Activated naive CD4-positive, alpha-beta T cell treated with anti-CD3 and anti-CD28 coated beads, Interleukin-2, amount 50 U/mL, for 72 hours (primary cell): ENCODE results near the gene SLC1A2. TPM values are rescaled to one million over a fixed set of nuclear protein-coding genes. Genes with fewer than 3 reads are reported as not detected.

Experiments
- ATAC-seq, 2 donors: fragments of 150-1000 bp; cut with Tn5 transposase; 2 replicates each; pipeline ENCODE4 v1.10.0; 2021; ENCODE audit warnings: mild to moderate bottlenecking in 2 of 2, moderate library complexity in 2 of 2
- DNase-seq, 2 donors: peaks; one replicate each; pipeline ENCODE4 v3.0.0; 2021 to 2022; ENCODE audit warnings: low spot score in 2 of 2
- H3K27ac Mint-ChIP-seq, 2 donors: one replicate each; pipeline ENCODE4 v1.8.0; 2022; ENCODE audit warnings: mild to moderate bottlenecking in 2 of 2, mixed read lengths in 2 of 2
- H3K36me3 Mint-ChIP-seq, 2 donors: one replicate each; pipeline ENCODE4 v1.8.0; 2022; ENCODE audit warnings: mixed read lengths in 2 of 2
- H3K9me3 Mint-ChIP-seq, 2 donors: one replicate each; pipeline ENCODE4 v1.8.0; 2022; ENCODE audit warnings: mixed read lengths in 2 of 2
- total RNA-seq, 2 donors: library from RNA; stranded (reverse); gene quantifications; one replicate each; pipeline ENCODE4 v1.2.3, GENCODE V29; 2022

Gene SLC1A2
- total RNA-seq, 2 donors from 2014 or later = 0.14 TPM; not detected in 1

DNA sequence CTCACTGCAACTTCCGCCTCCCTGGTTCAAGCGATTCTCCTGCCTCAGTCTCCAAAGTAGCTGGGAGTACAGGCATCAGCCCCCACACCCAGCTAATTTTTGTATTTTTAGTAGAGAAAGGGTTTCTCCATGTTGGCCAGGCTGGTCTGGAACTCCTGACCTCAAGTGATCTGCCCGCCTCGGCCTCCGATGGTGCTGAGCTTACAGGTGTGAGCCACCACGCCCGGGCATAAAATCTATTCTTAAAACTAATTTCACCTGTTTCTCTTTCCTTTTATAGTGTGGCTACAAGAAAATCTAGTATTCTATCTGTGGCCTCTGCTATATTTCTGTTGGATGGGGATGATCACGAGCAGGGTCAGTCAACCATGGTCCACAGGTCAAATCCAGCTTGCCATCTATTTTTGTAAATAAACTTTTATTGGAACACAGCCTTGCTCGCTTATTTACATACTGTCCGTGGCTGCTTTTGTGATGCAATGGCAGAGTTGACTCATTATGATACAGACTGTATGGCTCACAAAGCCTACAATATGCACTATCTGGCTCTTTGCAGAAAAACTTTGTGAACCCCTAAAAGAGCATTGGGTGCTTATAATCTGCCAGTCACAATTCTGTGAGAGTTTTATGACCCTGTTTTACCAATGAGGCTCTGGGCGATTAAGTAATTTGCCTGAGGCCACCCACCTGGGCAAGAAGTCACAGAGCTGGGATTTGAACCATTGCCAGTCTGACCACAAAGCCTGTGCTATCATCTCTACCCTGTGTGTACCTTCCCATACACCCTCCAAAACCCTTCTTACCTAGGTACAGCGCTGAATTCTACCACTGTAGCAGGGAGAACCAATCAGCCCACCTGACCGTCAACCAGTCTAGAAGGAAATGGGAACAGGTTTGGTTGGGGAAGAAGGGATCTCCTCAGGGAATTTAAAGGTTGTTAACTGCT is 28.3 kb downstream of the SLC1A2 start:
- peak in 1 of 2 donors; percentile 56 for DNase-seq
- Mint-ChIP-seq H3K27ac (peak overlapping the region; percentile 30 to 79), H3K36me3 (peaks cover 0 to 5% of the 10 kb centered on the region in 2 donors)

DNA sequence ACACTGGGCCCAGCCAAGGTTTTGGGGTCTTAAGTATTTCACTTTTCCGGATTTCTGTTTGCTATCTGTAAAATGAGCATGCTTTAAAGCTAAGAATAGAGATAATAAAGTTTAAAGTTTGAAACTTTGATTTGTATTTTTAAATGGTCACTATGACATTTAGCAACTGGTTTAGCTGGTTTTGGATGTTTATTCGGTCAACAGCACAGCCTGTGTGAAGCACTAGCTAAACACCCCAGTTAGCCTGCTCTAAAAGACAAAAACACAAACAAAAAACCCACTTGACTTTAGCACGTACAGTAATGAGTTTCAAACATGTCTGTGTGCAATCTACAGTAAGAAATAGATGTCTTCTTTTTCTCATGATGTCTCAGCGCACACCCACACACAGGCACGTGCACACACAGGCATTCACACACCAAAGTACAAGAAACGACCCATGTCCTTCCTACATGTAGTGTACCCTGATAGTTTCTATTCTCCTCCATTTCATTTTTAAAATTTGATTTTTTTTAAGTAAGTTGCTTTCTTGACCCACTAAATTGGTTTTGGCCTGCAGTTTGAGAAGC is 29.4 kb downstream of the SLC1A2 start:
- peak; percentile 34 to 59 for ATAC-seq
- H3K27ac Mint-ChIP-seq = peak overlapping the region in 1 of 2 donors; percentile 72
- H3K9me3 Mint-ChIP-seq = peaks cover 0 to 4% of the 10 kb centered on the region in 2 donors

More for the DNA sequence above, 28.3 kb downstream of the SLC1A2 start:
- ATAC-seq = peak; percentile 86 to 91
- H3K9me3 Mint-ChIP-seq = peaks cover 0 to 4% of the 10 kb centered on the region in 2 donors

DNA sequence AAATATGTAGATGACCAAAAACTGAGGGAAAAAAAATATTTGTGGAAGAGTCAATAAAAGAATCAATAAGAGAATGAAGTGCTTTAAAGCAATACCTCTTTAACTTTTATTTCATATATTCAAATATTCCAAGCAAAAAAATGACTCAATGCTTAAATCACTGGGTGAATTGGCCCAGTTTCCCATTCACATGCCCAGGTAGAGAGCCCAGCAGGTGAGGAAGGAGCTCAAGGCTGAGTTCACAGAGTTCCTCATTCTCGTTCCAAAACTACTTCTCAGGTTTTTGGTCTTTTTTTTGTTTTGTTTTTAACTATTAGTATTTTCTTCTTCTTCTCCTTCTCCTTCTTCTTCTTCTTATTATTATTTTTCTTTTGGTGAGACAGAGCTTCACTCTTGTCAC is 30.2 kb downstream of the SLC1A2 start:
- no peak overlapping the region for H3K27ac Mint-ChIP-seq
- H3K9me3 Mint-ChIP-seq = peaks cover 0 to 4% of the 10 kb centered on the region in 2 donors
- DNase-seq = no peak
- no peak for ATAC-seq
- peaks cover 0 to 10% of the 10 kb centered on the region in 2 donors for H3K36me3 Mint-ChIP-seq

More for the DNA sequence above, 29.4 kb downstream of the SLC1A2 start:
- peak in 1 of 2 donors; percentile 13 for DNase-seq
- peaks cover 0 to 6% of the 10 kb centered on the region in 2 donors for H3K36me3 Mint-ChIP-seq

DNA sequence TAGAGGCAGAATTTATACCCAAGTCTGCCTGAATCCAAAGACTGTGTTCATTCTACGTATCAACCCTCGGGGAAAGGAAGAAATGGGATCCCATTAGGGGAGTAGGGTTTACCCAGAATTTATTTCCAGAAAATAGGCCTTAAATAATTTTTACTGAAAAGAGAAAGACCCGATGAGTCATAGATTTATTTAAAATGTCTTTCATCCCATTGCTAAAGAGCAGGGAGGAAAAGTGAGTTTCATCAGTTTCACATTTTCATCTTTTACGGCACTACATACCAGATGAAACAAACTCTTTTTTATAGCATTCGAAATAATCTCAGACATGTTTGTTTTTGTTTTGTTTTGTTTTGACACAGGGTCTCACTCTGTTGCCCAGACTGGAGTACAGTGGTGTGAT is 31.3 kb downstream of the SLC1A2 start:
- peaks cover 0 to 10% of the 10 kb centered on the region in 2 donors for H3K36me3 Mint-ChIP-seq
- no peak for DNase-seq
- no peak for ATAC-seq
- no peak overlapping the region for H3K27ac Mint-ChIP-seq
- H3K9me3 Mint-ChIP-seq = peaks cover 0 to 8% of the 10 kb centered on the region in 2 donors

DNA sequence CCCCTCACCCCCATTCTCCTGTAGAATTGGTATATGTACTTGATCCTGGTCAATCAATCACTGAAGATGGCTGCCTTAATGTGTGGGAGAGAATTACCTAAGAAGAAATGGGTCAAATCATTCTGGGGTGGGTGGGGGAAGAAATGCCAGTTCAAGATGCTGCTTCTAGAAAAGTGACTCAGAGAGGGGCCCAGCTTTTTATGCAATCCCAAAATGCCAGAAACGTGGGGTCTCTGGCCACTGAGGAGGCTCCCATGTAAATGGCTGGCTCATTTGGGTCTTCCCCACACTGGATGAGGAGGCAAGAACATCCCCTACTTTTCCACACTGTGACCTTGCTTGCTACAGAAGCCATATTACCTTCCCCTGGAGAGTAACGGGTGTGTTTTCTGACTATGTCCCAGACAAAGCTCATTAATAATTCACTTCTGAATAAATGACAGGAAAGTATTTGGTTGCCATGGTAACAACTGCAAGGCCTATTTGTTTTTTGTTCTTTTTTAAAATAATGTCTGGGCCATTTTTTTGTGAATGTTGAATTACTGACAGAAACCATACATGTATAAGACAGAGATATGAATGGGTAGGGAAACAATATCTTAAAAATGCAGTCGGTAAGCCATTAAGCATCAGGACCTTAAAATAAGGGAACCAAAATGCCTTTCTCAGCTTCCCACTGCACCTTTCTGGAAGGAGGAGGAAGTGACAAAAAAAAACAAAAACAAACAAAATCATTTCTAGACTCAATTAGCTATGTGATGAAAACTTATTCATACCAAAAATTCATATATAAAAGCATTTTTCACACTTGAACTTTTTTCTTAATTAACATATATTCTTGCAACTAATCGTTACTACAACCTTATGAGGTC is 32.0 kb downstream of the SLC1A2 start:
- DNase-seq (no peak), ATAC-seq (peak in 1 of 2 donors; percentile 24)
- H3K9me3 Mint-ChIP-seq = peaks cover 0 to 8% of the 10 kb centered on the region in 2 donors
- peaks cover 0 to 10% of the 10 kb centered on the region in 2 donors for H3K36me3 Mint-ChIP-seq
- H3K27ac Mint-ChIP-seq = no peak overlapping the region

DNA sequence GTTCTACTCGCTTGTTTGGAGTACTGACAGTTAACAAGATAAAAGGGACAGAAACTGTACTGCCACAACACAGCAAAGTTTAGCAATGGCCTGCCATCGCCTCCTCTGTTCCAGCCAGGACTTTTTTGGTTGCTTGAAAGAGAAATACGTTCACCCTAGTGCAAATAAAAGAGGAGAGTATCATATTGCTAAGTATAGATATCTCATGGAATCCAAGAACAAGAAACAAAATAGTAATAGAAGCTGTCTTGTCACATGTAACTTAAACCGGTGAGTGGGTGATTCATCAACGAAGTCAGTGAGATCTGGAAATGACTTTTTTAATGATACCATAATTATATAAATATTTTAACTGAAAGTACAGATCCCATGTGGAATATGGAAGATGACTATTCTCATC is 35.4 kb downstream of the SLC1A2 start:
- Mint-ChIP-seq H3K9me3 (peaks cover 0 to 8% of the 10 kb centered on the region in 2 donors), H3K27ac (no peak overlapping the region), H3K36me3 (peaks cover 0 to 10% of the 10 kb centered on the region in 2 donors)
- DNase-seq = no peak
- no peak for ATAC-seq

DNA sequence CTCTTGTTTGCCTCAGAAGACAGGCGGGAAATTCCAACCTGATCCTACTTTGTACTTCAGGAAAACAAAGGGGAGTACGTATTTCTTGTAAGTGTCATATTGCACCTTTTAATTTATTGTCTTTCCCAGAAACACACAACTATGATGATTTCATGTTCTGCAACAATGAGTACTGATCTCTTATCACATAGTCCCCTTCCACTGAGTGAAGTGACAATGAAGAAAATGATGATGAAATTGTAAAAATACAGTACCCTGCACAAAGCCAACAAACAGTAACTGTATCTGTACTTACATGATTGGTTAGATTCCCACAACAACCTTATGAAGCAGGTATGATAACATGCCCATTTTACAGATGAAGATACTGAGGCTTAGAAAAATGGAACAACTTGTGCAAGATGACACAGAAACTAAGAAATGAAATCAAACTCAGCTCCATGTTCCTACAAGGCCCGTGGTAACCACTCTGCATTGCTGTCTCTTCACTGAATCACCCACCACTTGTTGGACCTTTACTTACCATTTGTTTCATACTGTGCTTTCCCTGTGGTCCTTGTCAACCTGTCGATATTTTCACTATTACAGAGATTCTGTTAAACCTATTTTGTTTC is 37.5 kb downstream of the SLC1A2 start:
- DNase-seq (no peak), ATAC-seq (peak in 1 of 2 donors; percentile 49)
- Mint-ChIP-seq H3K9me3 (peaks cover 0 to 8% of the 10 kb centered on the region in 2 donors), H3K27ac (no peak overlapping the region), H3K36me3 (peaks cover 0 to 10% of the 10 kb centered on the region in 2 donors)

DNA sequence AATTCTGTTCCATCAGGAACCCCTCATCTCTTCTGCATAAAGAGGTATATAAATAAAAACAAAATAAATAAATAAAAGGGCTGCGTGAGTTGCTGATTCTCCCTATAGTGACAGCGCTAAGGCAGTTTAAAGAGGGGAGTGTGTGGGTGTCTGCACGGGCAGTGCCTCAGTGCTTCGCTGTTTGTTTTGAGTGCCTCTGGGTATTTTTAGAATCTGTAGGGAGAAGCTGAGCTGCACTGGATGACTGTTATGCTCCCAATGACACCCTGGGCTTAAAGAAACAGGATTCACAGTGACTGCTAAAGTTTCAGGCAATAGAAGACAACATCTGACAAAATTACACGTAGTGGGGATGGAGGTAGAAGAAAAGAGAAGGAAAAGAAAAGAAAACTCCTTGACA is 38.8 kb downstream of the SLC1A2 start:
- Mint-ChIP-seq H3K36me3 (peaks cover 0 to 4% of the 10 kb centered on the region in 2 donors), H3K9me3 (peaks cover 0 to 4% of the 10 kb centered on the region in 2 donors), H3K27ac (no peak overlapping the region)
- DNase-seq (no peak), ATAC-seq (no peak)

DNA sequence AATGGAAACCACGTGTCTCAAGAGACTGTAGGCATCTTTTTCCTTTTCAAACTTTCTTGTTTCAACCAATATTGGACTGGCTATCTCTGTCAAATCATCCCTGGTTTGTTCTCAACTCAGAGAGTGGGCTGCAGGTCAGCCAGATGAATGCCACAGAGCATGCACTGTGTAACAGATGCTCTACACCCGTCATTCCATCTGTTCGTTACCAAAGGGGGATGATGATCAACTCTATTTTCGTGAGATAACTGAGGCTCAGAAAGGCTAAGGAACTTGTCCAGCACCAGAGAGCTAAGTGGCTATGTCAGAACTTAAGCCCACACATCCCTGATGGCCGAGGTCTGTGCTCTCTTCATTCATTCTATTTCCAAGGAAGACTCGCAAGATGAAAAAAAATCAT is 42.1 kb downstream of the SLC1A2 start:
- Mint-ChIP-seq H3K36me3 (no peaks in the 10 kb centered on the region), H3K27ac (no peak overlapping the region), H3K9me3 (no peaks in the 10 kb centered on the region)
- ATAC-seq (no peak), DNase-seq (no peak)

DNA sequence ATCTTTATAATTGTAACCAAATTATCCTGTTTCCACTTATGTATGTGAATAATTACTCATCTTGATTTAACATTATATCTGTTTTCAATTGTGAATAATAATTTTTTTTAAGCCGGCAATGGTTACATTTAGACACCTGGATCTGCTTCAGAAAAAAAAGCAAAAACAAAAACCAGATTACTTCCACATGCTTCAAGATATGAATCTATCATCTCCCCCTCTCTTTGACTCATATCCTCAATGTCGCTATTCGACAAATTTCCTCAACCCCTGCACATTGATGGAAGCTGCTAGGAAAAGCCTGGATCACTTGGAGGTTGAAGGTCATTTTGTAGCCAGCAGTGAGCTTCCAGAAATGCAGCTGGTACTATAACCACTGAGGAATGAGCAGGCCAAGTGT is 42.7 kb downstream of the SLC1A2 start:
- ATAC-seq (no peak), DNase-seq (no peak)
- no peaks in the 10 kb centered on the region for H3K36me3 Mint-ChIP-seq
- no peaks in the 10 kb centered on the region for H3K9me3 Mint-ChIP-seq
- H3K27ac Mint-ChIP-seq = no peak overlapping the region

DNA sequence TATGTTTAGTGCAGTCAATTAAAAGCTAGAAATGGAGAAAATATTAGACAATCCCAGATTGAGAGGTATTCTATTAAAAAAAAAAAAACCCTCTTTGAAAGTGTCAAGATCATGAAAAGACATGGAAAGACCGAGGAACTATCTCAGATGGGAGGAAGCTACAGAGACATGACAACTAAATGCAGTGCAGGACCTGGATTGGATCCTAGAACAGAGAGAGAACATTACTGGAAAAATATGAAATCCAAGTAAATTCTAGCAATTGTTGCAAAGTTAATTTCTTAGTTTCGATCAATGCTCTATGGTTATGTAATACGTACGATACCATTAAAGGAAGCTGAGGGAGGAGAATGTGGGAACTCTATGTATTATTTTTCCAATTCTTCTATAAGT is 43.2 kb downstream of the SLC1A2 start:
- no peak overlapping the region for H3K27ac Mint-ChIP-seq
- no peak for DNase-seq
- no peaks in the 10 kb centered on the region for H3K9me3 Mint-ChIP-seq
- no peaks in the 10 kb centered on the region for H3K36me3 Mint-ChIP-seq
- ATAC-seq = no peak

DNA sequence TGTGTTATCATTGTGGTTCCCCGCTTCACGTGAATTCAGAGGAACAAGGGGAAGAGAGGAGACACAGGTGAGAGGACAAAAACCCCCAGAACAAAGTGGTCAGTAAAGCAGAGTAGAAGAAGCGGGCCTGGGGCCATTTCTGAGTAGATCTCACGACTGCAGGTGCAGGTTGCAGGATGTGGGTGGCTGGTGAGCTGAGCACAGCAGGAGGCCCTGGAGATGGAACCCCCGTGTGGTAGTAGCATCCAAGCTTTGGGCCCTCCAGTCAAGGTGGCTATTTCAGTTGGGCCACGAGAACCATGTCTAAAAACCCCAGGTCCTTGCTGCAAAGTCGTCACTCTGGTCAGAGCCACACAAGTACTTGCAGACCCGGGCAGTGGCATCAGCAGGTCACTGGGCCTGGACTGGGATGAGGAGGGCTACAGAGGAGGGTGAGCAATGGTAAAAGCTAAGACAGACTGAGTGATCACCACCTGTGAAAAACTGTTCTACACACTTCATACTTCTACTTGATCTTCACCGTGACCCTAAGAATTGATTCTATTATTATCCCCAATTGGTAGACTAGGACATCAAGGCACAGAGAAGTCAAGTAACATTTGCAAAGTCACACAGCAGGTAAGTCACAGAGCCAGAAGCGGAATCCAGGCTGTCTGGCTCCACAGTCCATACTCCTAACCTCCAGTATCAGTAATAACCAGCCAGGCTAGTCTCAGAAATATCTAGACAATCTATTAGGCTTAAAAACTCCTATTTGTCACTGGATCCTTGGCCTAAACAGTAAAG is 43.8 kb downstream of the SLC1A2 start:
- no peak for ATAC-seq
- H3K27ac Mint-ChIP-seq = no peak overlapping the region

DNA sequence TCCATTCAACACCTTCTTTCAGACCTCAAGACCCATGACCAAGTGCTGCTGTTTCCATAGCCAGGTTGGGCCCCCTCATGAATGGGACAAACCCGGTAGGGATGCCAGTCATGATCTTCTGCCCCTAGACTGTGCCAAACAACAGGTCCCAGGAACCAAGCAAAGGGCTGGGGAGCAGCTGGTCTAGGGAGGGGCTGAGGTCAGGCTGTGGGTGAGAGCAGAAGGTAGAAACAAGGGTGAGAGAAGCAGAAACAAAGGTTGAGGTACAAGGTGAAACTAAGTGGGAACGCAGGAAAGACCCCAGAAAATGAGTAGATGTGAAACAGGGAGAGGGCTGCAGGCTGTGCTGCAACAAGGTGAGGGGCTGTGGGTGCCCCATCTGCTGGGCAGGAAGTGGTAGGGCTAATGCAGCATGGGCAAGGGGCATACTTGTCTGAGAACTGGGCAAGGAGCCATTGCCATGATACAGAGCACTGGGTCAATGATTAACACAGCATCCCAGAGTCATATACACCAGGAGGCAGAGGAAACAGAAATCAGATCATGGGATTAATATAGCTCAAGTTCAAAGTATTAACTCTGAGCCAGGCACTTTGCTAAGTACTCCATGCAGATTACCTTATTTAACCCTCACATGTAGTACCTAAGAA is 45.9 kb downstream of the SLC1A2 start:
- Mint-ChIP-seq H3K27ac (no peak overlapping the region), H3K36me3 (no peaks in the 10 kb centered on the region), H3K9me3 (no peaks in the 10 kb centered on the region)
- ATAC-seq (no peak), DNase-seq (no peak)

More for the DNA sequence above, 43.8 kb downstream of the SLC1A2 start:
- no peak for DNase-seq
- Mint-ChIP-seq H3K9me3 (no peaks in the 10 kb centered on the region), H3K36me3 (no peaks in the 10 kb centered on the region)

DNA sequence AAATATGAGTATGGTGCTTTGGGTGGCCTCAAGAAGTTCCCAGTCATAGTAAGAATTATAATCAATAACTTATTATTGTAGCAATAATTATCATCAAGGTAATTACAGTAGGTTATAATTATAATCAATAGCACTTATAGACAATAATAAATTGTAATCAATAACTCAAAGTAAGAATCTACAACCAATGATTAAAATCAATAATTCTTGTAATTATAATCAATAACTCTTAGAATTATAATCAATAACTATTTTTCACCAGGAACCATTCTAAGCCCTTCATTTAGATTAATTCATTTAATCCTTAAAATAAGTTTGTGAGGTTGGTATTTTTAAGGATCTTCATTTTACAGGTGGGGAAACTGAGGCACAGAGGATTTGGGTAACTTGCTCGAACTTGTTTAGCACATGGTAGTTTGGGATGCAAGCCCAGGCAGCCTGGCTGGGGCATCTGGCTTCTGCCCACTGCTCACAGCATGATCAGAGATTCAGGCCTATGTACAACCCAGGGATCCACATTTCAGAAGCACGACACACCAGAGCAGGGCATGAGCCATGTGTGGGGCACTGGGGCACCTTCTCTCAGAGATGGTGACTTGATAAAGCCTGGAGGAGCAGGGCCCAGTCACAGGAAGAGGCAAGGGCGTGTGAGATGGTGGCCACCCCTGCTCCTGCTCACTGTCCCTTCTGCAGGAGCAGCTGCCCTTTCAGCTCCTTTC is 46.6 kb downstream of the SLC1A2 start:
- no peak for ATAC-seq
- Mint-ChIP-seq H3K27ac (no peak overlapping the region), H3K36me3 (no peaks in the 10 kb centered on the region), H3K9me3 (no peaks in the 10 kb centered on the region)
- no peak for DNase-seq

DNA sequence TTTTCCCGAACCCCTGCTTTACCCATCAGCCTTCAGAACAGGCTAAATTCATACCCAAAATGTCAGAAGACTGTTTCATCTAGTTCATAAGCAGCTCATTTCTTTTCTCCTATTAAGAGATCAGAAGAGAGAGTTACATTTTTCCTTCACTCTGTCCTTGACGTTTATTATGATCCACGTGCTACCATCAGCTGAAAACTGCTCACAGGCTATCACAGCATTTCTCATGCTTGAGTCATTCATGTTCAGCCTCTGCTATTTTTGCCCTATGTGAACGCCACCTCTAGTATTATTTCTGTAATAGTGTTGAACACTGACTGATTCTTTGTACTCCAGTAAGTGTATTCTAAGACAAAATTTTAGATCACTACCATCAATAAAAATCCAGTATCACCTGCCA is 51.9 kb downstream of the SLC1A2 start:
- Mint-ChIP-seq H3K9me3 (peaks cover 5 to 23% of the 10 kb centered on the region in 2 donors), H3K27ac (no peak overlapping the region), H3K36me3 (peaks cover 8 to 12% of the 10 kb centered on the region in 2 donors)
- no peak for DNase-seq
- no peak for ATAC-seq
